Stomach (tissue), 4 donors: ENCODE measurements around the gene RNASE11.

ENCODE experiments used
- CTCF ChIP-seq, 7 experiments: fragments of 450-650 bp in 4 of 7; fragments of 200-600 bp in 3 of 7; sonication (generic) in 3 of 7; IDR thresholded peaks; one replicate each; pipeline ENCODE4 v1.5.1; 2016 to 2019; ENCODE audit warnings: antibody characterized with exemption in 7 of 7, control low read depth in 2 of 7, mild to moderate bottlenecking in 1 of 7
- EP300 ChIP-seq: sonication (generic); formaldehyde crosslinking; IDR thresholded peaks from one replicate; pipeline ENCODE4 v1.6.1; 2017; ENCODE audit warnings: antibody characterized with exemption
- POLR2A ChIP-seq, 4 donors: fragments of 450-650 bp; IDR thresholded peaks; one replicate each; pipeline ENCODE4 v1.6.1; 2016; ENCODE audit warnings: antibody characterized with exemption in 4 of 4, control low read depth in 2 of 4, mild to moderate bottlenecking in 1 of 4, moderate library complexity in 1 of 4
- POLR2AphosphoS5 ChIP-seq, 3 donors: sonication (generic); formaldehyde crosslinking; IDR thresholded peaks; one replicate each; pipeline ENCODE4 v1.6.1; 2016; ENCODE audit warnings: antibody characterized with exemption in 3 of 3

GRCh38 chr14:20632831-20633691, 45.3 kb upstream of the RNASE11 start:
- TF ChIP-seq CTCF (IDR thresholded peaks at IDR 0.05) (no peak), POLR2A (IDR thresholded peaks at IDR 0.05) (no peak), POLR2AphosphoS5 (IDR thresholded peaks at IDR 0.05) (no peak), EP300 (no peak)
